PC-3 (cell line): ENCODE data around the gene SLC12A5.

Source experiments
- CTCF ChIP-seq: fragments of 300-600 bp; sonication (generic); conservative IDR thresholded peaks from 2 replicates; pipeline ENCODE4 v1.5.1; 2017; ENCODE audit warnings: antibody characterized with exemption, low read depth, mild to moderate bottlenecking, low read length
- EZH2 ChIP-seq: fragments of 300-600 bp; sonication (generic); IDR thresholded peaks from one replicate; pipeline ENCODE4 v1.6.1; 2017; ENCODE audit warnings: antibody characterized with exemption, mild to moderate bottlenecking, low read length; ENCODE audit not compliant: unreplicated experiment
- EZH2phosphoT487 ChIP-seq: fragments of 300-600 bp; sonication (generic); IDR thresholded peaks from 2 replicates; pipeline ENCODE4 v1.6.1; 2018; ENCODE audit warnings: mild to moderate bottlenecking, antibody characterized with exemption, low read length, borderline replicate concordance

GRCh38 chr20:45998337-45998736 is 30.7 kb upstream of the SLC12A5 start:
- TF ChIP-seq CTCF, result no peak
- no peak for TF ChIP-seq EZH2
- TF ChIP-seq EZH2phosphoT487, result no peak
